ENCODE results near the gene UBL4B. TPM values are rescaled to one million over a fixed set of nuclear protein-coding genes. Genes with fewer than 3 reads are reported as not detected.

The UBL4B gene
- total and polyA plus RNA-seq, 9 donors, result 0.31 TPM; not detected in 8

DNA sequence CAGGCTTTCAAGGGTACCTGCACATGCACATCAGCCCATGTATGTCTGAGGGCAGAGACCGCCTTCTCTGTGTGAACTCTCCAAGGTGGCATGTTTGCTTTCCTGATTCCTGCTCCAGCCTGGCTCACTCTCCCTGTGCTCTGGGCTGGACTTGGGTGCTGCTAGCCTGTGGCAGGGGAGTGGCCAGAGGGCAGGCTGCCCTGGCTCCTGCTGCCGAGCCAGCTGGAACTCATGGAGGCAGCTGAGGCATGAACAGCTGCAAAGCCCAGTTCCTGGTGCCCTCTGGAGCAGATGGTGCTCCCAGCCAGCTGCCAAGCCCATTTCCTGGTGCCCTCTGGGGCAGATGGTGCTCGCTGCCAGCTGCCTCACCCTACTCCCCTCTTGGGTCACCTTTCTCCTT lies 7.6 kb downstream of the UBL4B start:
- no peak for DNase-seq
- 62 to 73% (median 64%) methylated on average over 3 of the region's 3 CpGs for WGBS, 3 donors
- TF ChIP-seq POLR2A (IDR thresholded peaks at IDR 0.05) (no peak), EP300 (IDR thresholded peaks at IDR 0.05) (no peak)
- TF ChIP-seq, protein P1, sequence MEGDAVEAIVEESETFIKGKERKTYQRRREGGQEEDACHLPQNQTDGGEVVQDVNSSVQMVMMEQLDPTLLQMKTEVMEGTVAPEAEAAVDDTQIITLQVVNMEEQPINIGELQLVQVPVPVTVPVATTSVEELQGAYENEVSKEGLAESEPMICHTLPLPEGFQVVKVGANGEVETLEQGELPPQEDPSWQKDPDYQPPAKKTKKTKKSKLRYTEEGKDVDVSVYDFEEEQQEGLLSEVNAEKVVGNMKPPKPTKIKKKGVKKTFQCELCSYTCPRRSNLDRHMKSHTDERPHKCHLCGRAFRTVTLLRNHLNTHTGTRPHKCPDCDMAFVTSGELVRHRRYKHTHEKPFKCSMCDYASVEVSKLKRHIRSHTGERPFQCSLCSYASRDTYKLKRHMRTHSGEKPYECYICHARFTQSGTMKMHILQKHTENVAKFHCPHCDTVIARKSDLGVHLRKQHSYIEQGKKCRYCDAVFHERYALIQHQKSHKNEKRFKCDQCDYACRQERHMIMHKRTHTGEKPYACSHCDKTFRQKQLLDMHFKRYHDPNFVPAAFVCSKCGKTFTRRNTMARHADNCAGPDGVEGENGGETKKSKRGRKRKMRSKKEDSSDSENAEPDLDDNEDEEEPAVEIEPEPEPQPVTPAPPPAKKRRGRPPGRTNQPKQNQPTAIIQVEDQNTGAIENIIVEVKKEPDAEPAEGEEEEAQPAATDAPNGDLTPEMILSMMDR (IDR thresholded peaks at IDR 0.05), result no peak
- no peak overlapping the region for H3K27ac ChIP-seq
- H3K36me3 ChIP-seq, result no peaks in the 10 kb centered on the region
- H3K4me3 ChIP-seq, result no peak overlapping the region
- intact Hi-C loops (cut with DNase I), result no loop called here
- no peaks in the 10 kb centered on the region for H3K9me3 ChIP-seq
- H3K27me3 ChIP-seq, result no peaks in the 10 kb centered on the region
- no peaks in the 10 kb centered on the region for H3K4me1 ChIP-seq (ENCODE audit: insufficient read depth)

DNA sequence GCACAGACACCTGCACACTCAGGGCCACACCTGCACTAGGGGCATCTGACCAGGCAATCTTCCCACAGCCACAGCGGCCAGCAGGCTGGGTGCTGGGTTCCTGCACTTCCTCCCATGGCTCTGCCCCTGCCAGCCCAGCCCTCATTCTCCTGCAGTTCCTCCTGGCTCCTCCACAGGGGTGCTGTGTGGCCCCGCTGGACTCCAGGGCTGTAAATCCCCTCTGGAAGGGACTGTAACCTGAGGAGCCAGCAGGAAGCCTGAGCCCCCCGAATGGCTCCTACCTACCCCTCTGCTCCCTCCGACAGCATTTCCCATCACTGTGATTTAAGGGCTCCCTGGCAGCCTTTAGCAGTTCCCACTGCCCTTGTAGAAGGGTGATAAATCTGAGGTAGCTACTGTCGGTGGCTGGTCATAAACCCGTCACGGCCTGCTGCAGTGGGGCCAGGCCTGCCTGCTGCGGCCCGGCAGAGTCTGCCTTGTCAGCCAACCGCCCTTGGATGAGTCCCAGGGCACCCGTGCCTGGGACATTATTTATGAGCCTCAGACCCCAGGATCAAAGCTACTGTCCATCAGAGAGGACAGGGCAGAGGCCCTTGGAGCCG lies 8.8 kb downstream of the UBL4B start:
- H3K9me3 ChIP-seq, result no peaks in the 10 kb centered on the region
- no peaks in the 10 kb centered on the region for H3K36me3 ChIP-seq
- H3K4me1 ChIP-seq (ENCODE audit: insufficient read depth), result no peaks in the 10 kb centered on the region
- 23 to 25% (median 24%) methylated on average over 12 of the region's 12 CpGs for WGBS, 3 donors
- intact Hi-C loops (cut with DNase I), result no loop called here
- TF ChIP-seq, protein P1 (IDR thresholded peaks at IDR 0.05), result no peak
- TF ChIP-seq EP300 (IDR thresholded peaks at IDR 0.05), result no peak
- TF ChIP-seq POLR2A (IDR thresholded peaks at IDR 0.05), result no peak
- no peak for DNase-seq
- H3K27me3 ChIP-seq, result no peaks in the 10 kb centered on the region
- H3K27ac ChIP-seq, result no peak overlapping the region
- H3K4me3 ChIP-seq, result no peak overlapping the region

DNA sequence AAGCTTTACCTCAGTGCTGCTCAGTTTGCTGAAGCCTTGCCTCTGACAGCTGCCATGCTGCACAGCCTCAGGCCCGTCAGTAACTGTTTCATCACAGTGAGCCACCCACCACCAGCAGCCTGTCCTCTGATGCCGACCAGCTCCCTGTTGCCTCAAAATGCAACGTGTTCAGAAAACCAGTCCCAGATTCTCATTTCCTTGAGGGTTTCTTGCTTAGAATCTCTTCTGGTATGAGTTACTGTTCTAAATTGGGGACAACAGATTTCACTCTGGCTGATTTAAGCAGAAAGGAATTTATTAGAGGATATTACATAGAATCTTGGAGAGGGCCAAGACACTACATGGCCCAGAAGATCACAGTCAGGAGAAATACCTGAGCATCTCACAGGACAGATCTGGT lies 11.0 kb downstream of the UBL4B start:
- no peak overlapping the region for H3K27ac ChIP-seq
- no peaks in the 10 kb centered on the region for H3K9me3 ChIP-seq
- no peak for DNase-seq
- H3K4me1 ChIP-seq (ENCODE audit: insufficient read depth), result no peaks in the 10 kb centered on the region
- no peaks in the 10 kb centered on the region for H3K27me3 ChIP-seq
- no peak overlapping the region for H3K4me3 ChIP-seq
- WGBS, 3 donors, result 67 to 74% (median 74%) methylated on average over 3 of the region's 3 CpGs
- no peaks in the 10 kb centered on the region for H3K36me3 ChIP-seq
- intact Hi-C loops (cut with DNase I), result no loop called here
- TF ChIP-seq POLR2A (IDR thresholded peaks at IDR 0.05), result no peak
- no peak for TF ChIP-seq EP300 (IDR thresholded peaks at IDR 0.05)
- TF ChIP-seq, protein P1 (IDR thresholded peaks at IDR 0.05), result no peak

DNA sequence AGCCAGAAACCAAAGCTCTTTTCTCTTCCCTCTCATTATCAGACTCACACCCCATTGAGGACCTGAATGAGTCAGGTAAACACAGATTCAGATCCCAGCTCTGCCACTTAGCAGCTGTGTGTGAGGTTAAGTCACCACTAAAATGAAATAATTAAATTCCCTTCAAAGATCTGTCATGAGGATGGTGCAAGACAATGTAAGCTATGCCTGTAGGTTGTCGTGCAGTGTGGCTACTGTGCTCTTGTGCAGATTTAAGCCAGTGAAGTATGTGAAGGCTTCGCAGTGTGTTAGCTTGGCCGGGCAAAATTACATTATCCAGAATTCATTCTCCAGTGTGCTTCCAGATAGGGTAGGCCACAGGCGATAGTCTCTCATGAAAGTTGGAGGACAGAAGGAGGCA lies 13.6 kb downstream of the UBL4B start:
- intact Hi-C loops (cut with DNase I), result no loop called here
- no peak overlapping the region for H3K27ac ChIP-seq
- DNase-seq, result no peak
- no peaks in the 10 kb centered on the region for H3K36me3 ChIP-seq
- no peaks in the 10 kb centered on the region for H3K27me3 ChIP-seq
- H3K4me1 ChIP-seq (ENCODE audit: insufficient read depth), result peaks cover 2% of the 10 kb centered on the region
- no peak overlapping the region for H3K4me3 ChIP-seq
- 94 to 98% (median 94%) methylated on average over 4 of the region's 4 CpGs for WGBS, 3 donors
- TF ChIP-seq, protein P1 (IDR thresholded peaks at IDR 0.05), result no peak
- TF ChIP-seq EP300 (IDR thresholded peaks at IDR 0.05), result no peak
- TF ChIP-seq POLR2A (IDR thresholded peaks at IDR 0.05), result no peak
- no peaks in the 10 kb centered on the region for H3K9me3 ChIP-seq

Data from ovary (tissue), 9 donors.